GM12878 (cell line): ENCODE results near the gene FOLR3. TPM values are rescaled to one million over a fixed set of nuclear protein-coding genes. Genes with fewer than 3 reads are reported as not detected.
A peak's percentile ranks its signal among the peaks of the same experiment; 100 is the strongest.

ENCODE experiments used
- CEBPB ChIP-seq, 2 experiments: fragments of 150-350 bp in 1 of 2; IDR thresholded peaks; 2 replicates each; pipeline ENCODE4 v1.6.1; 2012 to 2014; ENCODE audit warnings: low read depth in 2 of 2, low read length in 2 of 2, borderline replicate concordance in 1 of 2, inconsistent platforms in 1 of 2
- CUX1 ChIP-seq: IDR thresholded peaks from 2 replicates; pipeline ENCODE4 v1.6.1; 2012; ENCODE audit warnings: improper control_type of control experiment, low read depth, low read length; ENCODE audit not compliant: insufficient replicate concordance
- EP300 ChIP-seq, 2 experiments: fragments of 150-350 bp in 1 of 2; IDR thresholded peaks; 2 replicates each; pipeline ENCODE4 v1.6.1; 2011 to 2012; ENCODE audit warnings: low read depth in 2 of 2, low read length in 2 of 2, borderline replicate concordance in 1 of 2, improper control_type of control experiment in 1 of 2, inconsistent platforms in 1 of 2; ENCODE audit not compliant: control insufficient read depth in 1 of 2
- FOXK2 ChIP-seq: fragments of 450-650 bp; IDR thresholded peaks from 2 replicates; pipeline ENCODE4 v1.6.1; 2017; ENCODE audit warnings: mild to moderate bottlenecking, moderate library complexity
- GATAD2B ChIP-seq: fragments of 450-650 bp; conservative IDR thresholded peaks from 2 replicates; pipeline ENCODE4 v1.6.1; 2017; ENCODE audit warnings: low read depth, mild to moderate bottlenecking, moderate library complexity
- HCFC1 ChIP-seq: fragments of 150-350 bp; IDR thresholded peaks from 2 replicates; pipeline ENCODE4 v1.6.1; 2014; ENCODE audit warnings: low read length
- HDAC6 ChIP-seq: fragments of 200-600 bp; sonication (generic); IDR thresholded peaks from one replicate; pipeline ENCODE4 v1.8.0; 2017; ENCODE audit warnings: antibody characterized with exemption; ENCODE audit not compliant: unreplicated experiment
- HDGF ChIP-seq: fragments of 450-650 bp; IDR thresholded peaks from 2 replicates; pipeline ENCODE4 v1.6.1; 2016; ENCODE audit warnings: antibody characterized with exemption
- MLLT1 ChIP-seq: fragments of 450-650 bp; IDR thresholded peaks from 2 replicates; pipeline ENCODE4 v1.6.1; 2016; ENCODE audit warnings: mild to moderate bottlenecking
- NBN ChIP-seq: fragments of 450-650 bp; IDR thresholded peaks from 2 replicates; pipeline ENCODE4 v1.6.1; 2016
- NFIC ChIP-seq: IDR thresholded peaks from 2 replicates; pipeline ENCODE4 v1.6.1; 2012; ENCODE audit warnings: low read depth, mild to moderate bottlenecking, inconsistent platforms, low read length, moderate library complexity
- NR2C1 ChIP-seq: fragments of 450-650 bp; IDR thresholded peaks from 2 replicates; pipeline ENCODE4 v1.6.1; 2017; ENCODE audit warnings: antibody characterized with exemption, mild to moderate bottlenecking, moderate library complexity
- POLR2AphosphoS2 ChIP-seq: IDR thresholded peaks from 2 replicates; pipeline ENCODE4 v1.6.1; 2011; ENCODE audit warnings: low read depth, mild to moderate bottlenecking, low read length, improper control_type of control experiment, moderate library complexity
- POU2F2 ChIP-seq: IDR thresholded peaks from 3 replicates; pipeline ENCODE4 v1.6.1; 2011; ENCODE audit warnings: low read depth, mild to moderate bottlenecking, low read length, borderline replicate concordance
- RBBP5 ChIP-seq: fragments of 200-600 bp; sonication (generic); conservative IDR thresholded peaks from 2 replicates; pipeline ENCODE4 v1.6.1; 2016
- RCOR1 ChIP-seq: conservative IDR thresholded peaks from 2 replicates; pipeline ENCODE4 v1.6.1; 2012; ENCODE audit warnings: low read depth, low read length, improper control_type of control experiment
- SUPT20H ChIP-seq: IDR thresholded peaks from 2 replicates; pipeline ENCODE4 v1.6.1; 2011; ENCODE audit warnings: low read depth, mild to moderate bottlenecking, low read length, moderate library complexity, borderline replicate concordance; ENCODE audit not compliant: control insufficient read depth
- ZBED1 ChIP-seq: IDR thresholded peaks from 2 replicates; pipeline ENCODE4 v1.6.1; 2016; ENCODE audit warnings: borderline replicate concordance
- ZBTB4 ChIP-seq: fragments of 450-650 bp; formaldehyde crosslinking; IDR thresholded peaks from 2 replicates; pipeline ENCODE4 v1.4.0; 2022; ENCODE audit warnings: mild to moderate bottlenecking, moderate library complexity
- ZNF24 ChIP-seq: fragments of 450-650 bp; IDR thresholded peaks from 2 replicates; pipeline ENCODE4 v1.6.1; 2017; ENCODE audit warnings: antibody characterized with exemption, mild to moderate bottlenecking
- ZNF274 ChIP-seq: IDR thresholded peaks from one replicate; pipeline ENCODE4 v1.8.0; 2011; ENCODE audit not compliant: insufficient read length, insufficient read depth
- polyA plus RNA-seq, 11 experiments: library from polyadenylated mRNA; depleted of rRNA in 4 of 11; unstranded in 6 of 11; stranded (reverse) in 5 of 11; fragments of >200 nt; fragmentation: Nextera tagmentation in 4 of 11; fragmentation: Illumina TruSeq in 1 of 11; extraction: Ambion mirVana in 4 of 11; extraction: Trizol in 1 of 11; gene quantifications; 1 replicate in 1 of 11; 2 replicates in 10 of 11; pipeline versions ENCODE4 v1.2.1 to v1.2.3, GENCODE V29; 2011 to 2016; ENCODE audit warnings: inconsistent platforms in 2 of 11, missing spikeins in 2 of 11, low read depth in 1 of 11
- total RNA-seq, 4 experiments: library from RNA; depleted of rRNA in 3 of 4; stranded (reverse); fragments of >200 nt in 3 of 4; fragmentation: Illumina TruSeq in 1 of 4; extraction: Trizol in 1 of 4; gene quantifications; 2 replicates each; pipeline versions ENCODE4 v1.2.1 to v1.2.3, GENCODE V29; 2013 to 2021

FOLR3 gene
- total and polyA plus RNA-seq, 10 of the 15 experiments (the other 5 are each of a cell fraction or from before 2014, with no cell fraction given), result not detected

- TF ChIP-seq ZNF274 (no peak), CUX1 (no peak), ZNF24 (0 out of 2 replicates have a peak, but pooled peaks have one; percentile 13), NR2C1 (peak; percentile 58; the same call in 1 of the 2 replicates), EP300 (IDR thresholded peaks at IDR 0.05; ENCODE audit: borderline replicate concordance in 1 of 2, control insufficient read depth in 1 of 2, low read depth in 2 of 2, low read length in 2 of 2) (peak in 1 of 2 experiments; percentile 17; a peak in 1 of 4 replicates), GATAD2B (no peak), CEBPB (IDR thresholded peaks at IDR 0.05; ENCODE audit: borderline replicate concordance in 1 of 2, low read depth in 2 of 2, low read length in 2 of 2) (no peak), POU2F2 (no peak; the same call in 2 of the 3 replicates), NFIC (0 out of 2 replicates have a peak, but pooled peaks have one; percentile 32), SUPT20H (no peak), RBBP5 (no peak; the same call in 1 of the 2 replicates), MLLT1 (no peak), HDAC6 (no peak), ZBED1 (no peak), NBN (no peak), ZBTB4 (no peak), FOXK2 (no peak), HDGF (no peak), POLR2AphosphoS2 (no peak), RCOR1 (0 out of 2 replicates have a peak, but pooled peaks have one; percentile 12), HCFC1 (peak; percentile 35)
These were observed 32.4 kb upstream of the FOLR3 start, which contains the start of gene LAMTOR1 (continued) for GRCh38 chr11:72102946-72103753.
